ENCODE measurements around the gene CHRND.
A peak's percentile ranks its signal among the peaks of the same experiment; 100 is the strongest.
"Not testable (repeated sequence)": the region's sequence is repeated elsewhere in the genome, so short reads cannot be mapped to it uniquely, and the experiment has no call there.

Gene CHRND

GRCh38 chr2:232528746-232529460, 2.9 kb downstream of the CHRND start:
- DNase-seq, result no peak

GRCh38 chr2:232529806-232530547, 4.0 kb downstream of the CHRND start:
- DNase-seq, result no peak

DNA sequence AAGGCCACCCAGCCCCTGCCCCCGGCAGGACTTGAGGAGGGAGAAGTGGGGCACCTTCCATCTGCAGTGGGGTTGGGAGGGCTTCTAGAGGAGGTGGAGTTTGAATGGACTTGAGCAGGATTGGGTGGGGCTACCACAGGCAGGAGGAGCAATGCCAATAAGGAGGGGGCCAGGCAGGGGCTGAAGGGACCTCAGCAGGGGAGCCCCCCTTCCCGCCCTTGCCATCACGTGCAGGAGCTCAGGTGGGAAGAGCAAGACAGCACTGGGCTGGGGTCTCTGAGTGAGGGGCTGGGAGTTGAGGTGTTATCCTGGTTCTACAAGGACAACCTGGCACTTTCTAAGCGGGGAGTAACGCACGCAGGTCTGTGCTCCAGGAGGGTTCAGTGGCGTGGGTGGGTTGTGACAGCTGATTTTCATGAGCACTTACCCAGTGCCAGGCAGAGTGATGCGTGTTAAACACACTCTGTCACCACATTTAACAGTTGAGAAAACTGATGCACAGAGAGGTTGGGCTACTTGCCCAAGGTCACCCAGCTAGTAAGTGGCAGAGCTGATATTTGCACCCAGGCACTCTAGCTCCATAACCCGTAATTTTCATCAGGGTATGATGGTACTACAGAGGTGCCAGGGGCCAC, 4.8 kb downstream of the CHRND start:
- DNase-seq, result no peak

- no peak for DNase-seq
Measured at GRCh38 chr2:232532419-232532818, 6.5 kb downstream of the CHRND start.

GRCh38 chr2:232532821-232533220, 6.9 kb downstream of the CHRND start:
- DNase-seq, result not testable (repeated sequence)

DNA sequence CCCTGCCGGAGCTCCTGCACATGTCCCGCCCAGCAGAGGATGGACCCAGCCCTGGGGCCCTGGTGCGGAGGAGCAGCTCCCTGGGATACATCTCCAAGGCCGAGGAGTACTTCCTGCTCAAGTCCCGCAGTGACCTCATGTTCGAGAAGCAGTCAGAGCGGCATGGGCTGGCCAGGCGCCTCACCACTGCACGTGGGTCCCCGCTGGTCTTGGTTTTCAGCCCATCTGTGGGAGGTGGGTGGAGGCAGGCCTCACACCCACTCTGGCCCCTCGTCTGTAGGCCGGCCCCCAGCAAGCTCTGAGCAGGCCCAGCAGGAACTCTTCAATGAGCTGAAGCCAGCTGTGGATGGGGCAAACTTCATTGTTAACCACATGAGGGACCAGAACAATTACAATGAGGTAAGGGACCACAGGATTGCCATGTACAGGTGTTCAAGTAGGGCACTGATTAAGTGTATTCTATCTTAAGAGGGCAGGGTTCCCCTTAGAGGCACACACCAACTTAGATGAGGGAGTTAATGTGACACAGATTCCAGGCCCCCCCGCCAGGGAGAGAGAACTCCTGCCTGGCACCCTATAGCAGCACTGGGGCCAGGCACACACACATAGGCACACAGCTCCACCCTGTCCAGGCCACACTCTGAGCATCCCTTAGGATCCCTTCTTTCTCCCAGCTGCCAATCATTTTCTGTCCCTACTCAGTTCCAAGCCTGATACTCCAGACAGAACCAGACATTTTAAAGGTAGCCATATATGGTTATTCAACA, 8.2 kb downstream of the CHRND start:
- no peak for DNase-seq

- no peak for DNase-seq
Measured at GRCh38 chr2:232534940-232535651, 9.1 kb downstream of the CHRND start.

DNA sequence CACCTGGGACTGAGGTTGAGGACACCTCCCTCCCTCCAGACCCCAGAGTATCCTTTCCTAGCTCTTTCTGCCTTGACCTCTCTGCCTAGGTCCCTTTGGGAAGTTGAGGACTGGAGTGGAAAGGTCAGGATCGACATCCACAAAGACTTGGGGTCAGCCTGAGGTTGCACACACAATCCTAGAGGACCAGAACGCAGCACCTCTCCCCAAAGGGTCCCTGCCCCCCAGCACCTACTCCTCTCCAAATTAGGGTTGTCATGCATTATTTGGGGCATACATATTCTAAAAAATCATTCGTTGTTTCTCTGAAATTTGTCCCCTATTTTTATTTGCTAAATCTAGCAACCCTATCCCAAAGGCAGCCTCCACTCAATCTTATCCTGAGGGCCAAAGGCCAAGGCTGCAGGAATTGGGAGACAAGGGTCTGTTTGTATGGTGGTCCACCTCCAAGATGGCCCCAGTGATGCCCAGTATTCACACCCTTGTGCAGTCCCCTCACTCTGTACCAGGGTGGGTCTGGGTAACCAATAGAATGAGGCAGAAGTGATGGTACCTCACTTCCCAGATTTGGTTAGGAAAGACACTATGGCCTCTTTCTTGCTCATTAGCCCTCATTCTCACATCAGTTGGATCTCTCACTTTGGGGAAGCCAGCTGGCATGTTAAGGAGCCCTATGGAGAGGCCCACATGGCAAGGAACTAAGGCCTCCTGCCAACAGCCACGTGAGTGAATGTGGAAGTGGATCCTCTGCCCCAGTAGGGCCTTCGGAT, 10.0 kb downstream of the CHRND start:
- DNase-seq, result no peak

DNA sequence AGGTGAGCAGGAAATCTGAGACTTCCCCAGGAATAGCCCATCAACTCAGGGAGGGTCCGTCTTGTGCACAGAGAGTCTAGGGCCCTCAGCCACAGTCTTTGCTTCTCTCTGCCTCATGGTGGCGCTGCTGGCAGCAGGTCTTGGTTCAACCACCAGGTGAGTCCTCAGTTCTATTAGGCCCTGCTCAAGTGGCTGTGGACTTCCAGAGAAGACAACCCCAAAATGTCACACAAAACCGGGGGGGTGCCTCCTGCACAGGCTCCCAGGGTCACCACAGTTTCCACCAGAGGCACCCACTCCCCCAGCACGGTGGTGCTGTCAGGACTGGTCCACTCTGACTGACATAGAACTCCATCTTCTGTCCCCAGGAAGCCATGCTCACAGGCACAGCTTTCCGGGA, 11.1 kb downstream of the CHRND start:
- peak; percentile 70 for DNase-seq

DNA sequence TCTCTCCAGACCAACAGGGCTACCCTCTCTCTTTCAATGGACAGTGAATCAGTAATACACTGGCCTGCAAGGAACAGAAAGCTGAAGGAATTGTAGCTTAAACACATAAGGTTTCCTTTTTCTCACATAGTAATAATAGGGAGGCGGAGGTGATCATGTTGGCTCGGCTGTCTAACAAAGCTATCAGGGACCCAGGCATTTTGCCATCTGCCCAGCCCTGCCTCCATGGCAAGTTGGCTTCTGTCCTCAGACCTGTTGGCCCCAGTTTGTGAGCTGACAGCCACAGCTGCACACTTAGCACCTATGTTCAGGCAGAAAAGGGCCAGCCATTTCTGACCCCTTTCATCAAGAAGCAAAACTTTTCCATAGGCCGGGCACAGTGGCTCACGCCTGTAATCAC, 11.5 kb downstream of the CHRND start:
- DNase-seq, result no peak

- no peak for DNase-seq
Measured at GRCh38 chr2:232538671-232539070, 12.7 kb downstream of the CHRND start.

- no peak for DNase-seq
Measured at GRCh38 chr2:232539298-232540231, 13.6 kb downstream of the CHRND start, which contains the start of gene CHRNG. TSS of gene CHRNG (plus strand) at chr2:232539692. CDS start at chr2:232539748, 56 bp downstream.

DNA sequence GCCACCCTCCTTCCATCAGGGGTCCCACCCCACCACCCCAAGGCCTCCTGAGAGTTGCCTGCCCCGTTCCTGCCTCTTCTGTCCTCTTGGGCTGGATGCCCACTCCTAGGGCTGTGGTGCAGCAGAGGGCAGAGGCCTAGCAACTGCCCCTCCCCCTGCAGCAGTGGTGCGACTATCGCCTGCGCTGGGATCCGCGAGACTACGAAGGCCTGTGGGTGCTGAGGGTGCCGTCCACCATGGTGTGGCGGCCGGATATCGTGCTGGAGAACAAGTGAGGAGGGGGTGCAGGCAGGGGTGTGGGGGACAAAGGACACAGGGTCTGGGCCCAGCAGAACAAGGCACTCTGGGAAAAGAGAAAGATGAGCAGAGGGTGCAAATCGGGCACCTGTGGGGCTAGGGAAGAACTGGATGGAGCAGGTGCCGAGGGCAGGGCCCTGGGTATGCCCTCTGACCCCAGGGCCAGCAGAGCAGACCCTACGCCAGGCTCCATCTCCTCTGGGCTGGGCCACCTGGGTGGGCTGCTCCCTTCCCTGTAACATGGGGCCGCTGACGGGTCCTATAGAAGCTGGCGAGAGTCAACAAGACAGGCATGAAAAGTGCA, 14.6 kb downstream of the CHRND start:
- DNase-seq, result no peak

DNA sequence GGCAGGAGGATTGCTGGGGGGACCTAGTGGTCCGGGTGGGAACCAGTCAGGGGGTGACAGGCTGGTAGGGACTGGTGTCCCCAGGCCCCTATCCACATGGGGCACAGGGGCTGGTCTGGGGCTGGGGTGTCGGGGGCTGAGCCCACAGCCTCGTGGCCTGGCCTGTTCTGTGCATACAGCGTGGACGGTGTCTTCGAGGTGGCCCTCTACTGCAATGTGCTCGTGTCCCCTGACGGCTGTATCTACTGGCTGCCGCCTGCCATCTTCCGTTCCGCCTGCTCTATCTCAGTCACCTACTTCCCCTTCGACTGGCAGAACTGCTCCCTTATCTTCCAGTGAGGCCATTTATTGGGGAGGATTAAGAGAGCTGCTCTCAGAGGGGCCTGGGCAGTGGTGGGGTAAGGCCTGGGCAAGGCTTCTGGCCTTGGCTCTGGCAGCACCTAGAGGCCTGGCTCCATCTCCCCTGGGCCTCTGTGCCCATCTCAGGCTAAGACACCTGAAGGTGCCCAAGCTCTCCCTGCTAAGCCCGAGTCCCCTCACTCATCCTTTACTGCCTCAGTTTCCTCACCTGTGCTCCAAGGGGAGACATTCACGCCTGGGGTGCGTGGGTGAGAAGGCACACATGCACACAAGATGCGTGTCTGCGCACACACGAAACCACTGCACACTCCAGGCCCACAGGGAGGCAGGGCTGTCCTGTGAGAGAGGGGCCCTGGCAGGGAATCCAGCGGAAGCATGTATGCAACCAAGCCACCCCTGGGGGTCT, 15.4 kb downstream of the CHRND start:
- DNase-seq, result peak; percentile 20

DNA sequence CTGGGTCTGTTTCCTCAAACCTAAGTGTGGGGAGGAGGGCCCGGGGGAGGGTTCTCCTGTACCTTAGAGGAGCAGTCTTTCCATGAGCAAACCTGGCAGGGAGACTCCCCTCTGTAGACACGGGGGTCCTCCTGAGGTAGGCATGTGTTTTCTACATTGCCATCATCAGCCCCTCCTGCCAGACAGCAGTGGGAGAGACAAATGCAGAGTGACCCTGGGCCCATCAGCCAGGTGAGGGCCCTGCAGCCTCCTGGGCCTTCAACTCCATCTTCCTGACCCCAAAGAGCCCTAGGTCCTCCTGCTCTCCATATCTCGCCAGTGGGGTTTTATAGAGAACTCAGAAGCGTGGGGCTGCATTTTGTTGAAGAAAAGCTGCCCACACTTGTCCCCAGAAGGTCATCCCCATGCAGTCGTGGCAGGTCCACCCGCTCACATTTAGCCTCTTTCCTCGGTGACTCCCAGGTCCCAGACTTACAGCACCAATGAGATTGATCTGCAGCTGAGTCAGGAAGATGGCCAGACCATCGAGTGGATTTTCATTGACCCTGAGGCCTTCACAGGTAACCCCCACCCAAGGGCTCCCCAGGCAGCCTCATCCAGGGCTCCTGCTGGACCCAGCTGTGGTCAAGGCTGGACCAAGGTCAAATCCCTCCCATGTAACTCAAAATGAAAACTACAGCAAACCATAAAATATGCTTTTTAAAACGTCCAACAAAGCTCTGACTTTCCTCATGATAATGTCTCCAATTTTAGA, 16.2 kb downstream of the CHRND start:
- DNase-seq, result no peak

- no peak for DNase-seq
Measured at GRCh38 chr2:232542715-232543467, 16.9 kb downstream of the CHRND start.

DNA sequence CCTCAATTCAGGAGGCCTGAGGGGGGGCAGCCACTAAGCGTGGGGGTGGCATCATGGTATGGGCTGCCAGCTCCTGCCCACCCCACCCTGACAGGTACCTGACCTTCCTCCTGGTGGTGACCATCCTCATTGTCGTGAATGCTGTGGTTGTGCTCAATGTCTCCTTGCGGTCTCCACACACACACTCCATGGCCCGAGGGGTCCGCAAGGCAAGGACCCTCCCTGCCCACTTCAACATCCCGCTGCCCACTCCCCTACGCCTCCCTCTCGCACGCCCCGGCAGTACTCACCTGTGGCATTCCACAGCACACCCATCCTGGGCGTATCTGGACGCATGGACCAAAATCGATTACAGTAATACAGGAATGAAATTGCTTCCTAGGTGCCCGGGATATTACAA, 17.5 kb downstream of the CHRND start:
- DNase-seq, result no peak

Data from 8988T (cell line).